Astrocyte (in vitro differentiated cells and primary cell): ENCODE measurements around the gene NLGN1. TPM values are rescaled to one million over a fixed set of nuclear protein-coding genes. Genes with fewer than 3 reads are reported as not detected.
A peak's percentile ranks its signal among the peaks of the same experiment; 100 is the strongest.

Experiments
- DNase-seq: peaks from one replicate; pipeline ENCODE4 v3.0.0-alpha.2; 2010; ENCODE audit warnings: low read depth
- FAIRE-seq: peaks from 2 replicates; lab custom pipeline; 2011; peaks lifted over from hg19 to GRCh38; lab: Jason Lieb, UNC
- H2AFZ ChIP-seq: 2 replicates; pipeline ENCODE4 v1.6.0; 2012; ENCODE audit warnings: low read depth, low read length, inconsistent platforms
- H3K27ac ChIP-seq: 2 replicates; pipeline ENCODE4 v1.5.1; 2011; ENCODE audit warnings: low read depth, low read length, inconsistent platforms
- H3K27me3 ChIP-seq: 2 replicates; pipeline ENCODE4 v1.6.0; 2011; ENCODE audit warnings: low read length, inconsistent platforms; ENCODE audit not compliant: insufficient read depth
- H3K36me3 ChIP-seq: 2 replicates; pipeline ENCODE4 v1.5.1; 2011; ENCODE audit warnings: low read length, inconsistent platforms; ENCODE audit not compliant: insufficient read depth
- H3K4me1 ChIP-seq: 2 replicates; pipeline ENCODE4 v1.5.1; 2011; ENCODE audit warnings: low read length, inconsistent platforms; ENCODE audit not compliant: insufficient read depth
- H3K4me2 ChIP-seq: 2 replicates; pipeline ENCODE4 v1.6.0; 2012; ENCODE audit warnings: low read length, inconsistent platforms
- H3K4me3 ChIP-seq: 2 replicates; pipeline ENCODE4 v1.5.1; 2011; ENCODE audit warnings: low read depth, mild to moderate bottlenecking, low read length, inconsistent platforms; ENCODE audit not compliant: insufficient read depth
- H3K79me2 ChIP-seq: 2 replicates; pipeline ENCODE4 v1.6.0; 2012; ENCODE audit warnings: mild to moderate bottlenecking, low read length, inconsistent platforms; ENCODE audit not compliant: insufficient read depth
- H3K9ac ChIP-seq: 2 replicates; pipeline ENCODE4 v1.6.0; 2012; ENCODE audit warnings: mild to moderate bottlenecking, low read length, inconsistent platforms
- H3K9me3 ChIP-seq: 2 replicates; pipeline ENCODE4 v1.5.1; 2012; ENCODE audit warnings: low read depth, mild to moderate bottlenecking, low read length, inconsistent platforms; ENCODE audit not compliant: insufficient read depth
- H4K20me1 ChIP-seq: 2 replicates; pipeline ENCODE4 v1.6.0; 2012; ENCODE audit warnings: low read length, inconsistent platforms; ENCODE audit not compliant: insufficient read depth
- H3K27ac Mint-ChIP-seq: one replicate; pipeline ENCODE4 v1.8.0; 2021; ENCODE audit warnings: mild to moderate bottlenecking, mixed read lengths; ENCODE audit not compliant: unreplicated experiment
- H3K27me3 Mint-ChIP-seq: one replicate; pipeline ENCODE4 v1.8.0; 2021; ENCODE audit warnings: low read depth, mixed read lengths; ENCODE audit not compliant: unreplicated experiment
- H3K36me3 Mint-ChIP-seq: one replicate; pipeline ENCODE4 v1.8.0; 2021; ENCODE audit warnings: low read depth, mixed read lengths; ENCODE audit not compliant: unreplicated experiment
- H3K4me1 Mint-ChIP-seq: one replicate; pipeline ENCODE4 v1.8.0; 2021; ENCODE audit warnings: low read depth, mixed read lengths; ENCODE audit not compliant: unreplicated experiment
- H3K4me3 Mint-ChIP-seq: one replicate; pipeline ENCODE4 v1.8.0; 2021; ENCODE audit warnings: mild to moderate bottlenecking, moderate library complexity, mixed read lengths; ENCODE audit not compliant: unreplicated experiment
- H3K9me3 Mint-ChIP-seq: one replicate; pipeline ENCODE4 v1.8.0; 2021; ENCODE audit warnings: mild to moderate bottlenecking, mixed read lengths; ENCODE audit not compliant: unreplicated experiment
- CTCF ChIP-seq: IDR thresholded peaks from 2 replicates; pipeline ENCODE4 v1.5.1; 2011; ENCODE audit warnings: low read depth, mild to moderate bottlenecking, inconsistent platforms, low read length, moderate library complexity; ENCODE audit not compliant: insufficient read depth
- EZH2 ChIP-seq: IDR thresholded peaks from 2 replicates; pipeline ENCODE4 v1.6.1; 2012; ENCODE audit warnings: mild to moderate bottlenecking, low read length, inconsistent platforms; ENCODE audit not compliant: insufficient read depth
- total RNA-seq: library from RNA; stranded (reverse); gene quantifications from 2 replicates; pipeline ENCODE4 v1.2.1, GENCODE V29; 2021

NLGN1 gene
- total RNA-seq, 1 donor from 2014 or later: 1.2 TPM

- H3K4me1 ChIP-seq: no peaks in the 10 kb centered on the region
- H3K9ac ChIP-seq: no peak overlapping the region
- DNase-seq (no peak), FAIRE-seq (no peak)
- Mint-ChIP-seq H3K36me3 (no peaks in the 10 kb centered on the region), H3K9me3 (peaks cover 8% of the 10 kb centered on the region), H3K4me1 (no peaks in the 10 kb centered on the region), H3K4me3 (no peak overlapping the region), H3K27me3 (peaks cover 2% of the 10 kb centered on the region), H3K27ac (no peak overlapping the region)
- H3K9me3 ChIP-seq: no peaks in the 10 kb centered on the region
- no peak overlapping the region for H3K27ac ChIP-seq
- TF ChIP-seq EZH2 (no peak), CTCF (no peak)
- H4K20me1 ChIP-seq: no peaks in the 10 kb centered on the region
- no peaks in the 10 kb centered on the region for H3K79me2 ChIP-seq
- H3K4me3 ChIP-seq: no peak overlapping the region
- H3K4me2 ChIP-seq: no peak overlapping the region
- H3K27me3 ChIP-seq: no peaks in the 10 kb centered on the region
- H2AFZ ChIP-seq: no peak overlapping the region
- H3K36me3 ChIP-seq: no peaks in the 10 kb centered on the region
Measured at GRCh38 chr3:173653781-173654180, 256.2 kb downstream of the NLGN1 start.

GRCh38 chr3:173659972-173660371 lies 262.4 kb downstream of the NLGN1 start:
- Histone ChIP-seq H3K4me3 (no peak overlapping the region), H3K27ac (no peak overlapping the region), H3K36me3 (no peaks in the 10 kb centered on the region), H3K4me2 (no peak overlapping the region), H3K4me1 (peaks cover 6% of the 10 kb centered on the region), H3K9me3 (no peaks in the 10 kb centered on the region), H2AFZ (no peak overlapping the region), H3K27me3 (no peaks in the 10 kb centered on the region), H4K20me1 (no peaks in the 10 kb centered on the region), H3K79me2 (no peaks in the 10 kb centered on the region), H3K9ac (no peak overlapping the region)
- Mint-ChIP-seq H3K9me3 (peaks cover 3% of the 10 kb centered on the region), H3K36me3 (no peaks in the 10 kb centered on the region), H3K27me3 (peaks cover 2% of the 10 kb centered on the region), H3K4me1 (peaks cover 14% of the 10 kb centered on the region), H3K27ac (no peak overlapping the region), H3K4me3 (no peak overlapping the region)
- FAIRE-seq: peak; percentile 41
- TF ChIP-seq CTCF (no peak), EZH2 (no peak)
- DNase-seq: peak; percentile 49

- Mint-ChIP-seq H3K4me1 (peaks cover 14% of the 10 kb centered on the region), H3K9me3 (peaks cover 1% of the 10 kb centered on the region), H3K27me3 (peaks cover 2% of the 10 kb centered on the region), H3K27ac (no peak overlapping the region), H3K4me3 (no peak overlapping the region), H3K36me3 (no peaks in the 10 kb centered on the region)
- Histone ChIP-seq H3K4me3 (no peak overlapping the region), H3K4me2 (peak overlapping the region; percentile 35), H3K79me2 (no peaks in the 10 kb centered on the region), H4K20me1 (no peaks in the 10 kb centered on the region), H3K36me3 (no peaks in the 10 kb centered on the region), H3K27ac (no peak overlapping the region), H3K27me3 (no peaks in the 10 kb centered on the region), H3K9me3 (no peaks in the 10 kb centered on the region), H3K9ac (no peak overlapping the region), H3K4me1 (peaks cover 6% of the 10 kb centered on the region), H2AFZ (no peak overlapping the region)
- peak; percentile 72 for FAIRE-seq
- peak; percentile 83 for DNase-seq
- TF ChIP-seq CTCF (no peak), EZH2 (no peak)
Measured at GRCh38 chr3:173660645-173661299, 263.2 kb downstream of the NLGN1 start.
